Measurements from ENCODE around the gene P2RX4.
A peak's percentile ranks its signal among the peaks of the same experiment; 100 is the strongest.
"Not testable (repeated sequence)": the region's sequence is repeated elsewhere in the genome, so short reads cannot be mapped to it uniquely, and the experiment has no call there.

The P2RX4 gene

GRCh38 chr12:121209624-121210572, at the start of gene P2RX4:
P2RX4 (plus strand) TSS chr12:121210129; CDS start chr12:121210165, 36 bp downstream.
- peak; percentile 79 to 87 for DNase-seq (ENCODE audit: low read depth in 2 of 2)

- no peak for DNase-seq (ENCODE audit: low read depth in 2 of 2)
Measured at GRCh38 chr12:121162384-121162783, 47.5 kb upstream of the P2RX4 start.

- DNase-seq (ENCODE audit: low read depth in 2 of 2), result no peak
Measured at GRCh38 chr12:121162985-121163384, 46.9 kb upstream of the P2RX4 start.

- DNase-seq (ENCODE audit: low read depth in 2 of 2), result not testable (repeated sequence)
Measured at GRCh38 chr12:121164839-121165238, 45.1 kb upstream of the P2RX4 start.

- no peak for DNase-seq (ENCODE audit: low read depth in 2 of 2)
Measured at GRCh38 chr12:121165316-121165715, 44.6 kb upstream of the P2RX4 start.

GRCh38 chr12:121166356-121166755, 43.6 kb upstream of the P2RX4 start:
- no peak for DNase-seq (ENCODE audit: low read depth in 2 of 2)

- no peak for DNase-seq (ENCODE audit: low read depth in 2 of 2)
Measured at GRCh38 chr12:121167232-121167820, 42.6 kb upstream of the P2RX4 start.

GRCh38 chr12:121167951-121168350, 42.0 kb upstream of the P2RX4 start:
- DNase-seq (ENCODE audit: low read depth in 2 of 2), result no peak

GRCh38 chr12:121170151-121170550, 39.8 kb upstream of the P2RX4 start:
- DNase-seq (ENCODE audit: low read depth in 2 of 2), result no peak

GRCh38 chr12:121170611-121171260, 39.2 kb upstream of the P2RX4 start:
- no peak for DNase-seq (ENCODE audit: low read depth in 2 of 2)

GRCh38 chr12:121172145-121172544, 37.8 kb upstream of the P2RX4 start:
- no peak for DNase-seq (ENCODE audit: low read depth in 2 of 2)

GRCh38 chr12:121175383-121176119, 34.4 kb upstream of the P2RX4 start:
- no peak for DNase-seq (ENCODE audit: low read depth in 2 of 2)

- DNase-seq (ENCODE audit: low read depth in 2 of 2), result no peak
Measured at GRCh38 chr12:121176826-121177529, 33.0 kb upstream of the P2RX4 start.

- no peak for DNase-seq (ENCODE audit: low read depth in 2 of 2)
Measured at GRCh38 chr12:121181181-121181580, 28.7 kb upstream of the P2RX4 start.

- no peak for DNase-seq (ENCODE audit: low read depth in 2 of 2)
Measured at GRCh38 chr12:121182222-121182893, 27.6 kb upstream of the P2RX4 start.

GRCh38 chr12:121184425-121184824, 25.5 kb upstream of the P2RX4 start:
- DNase-seq (ENCODE audit: low read depth in 2 of 2), result no peak

- no peak for DNase-seq (ENCODE audit: low read depth in 2 of 2)
Measured at GRCh38 chr12:121184984-121185889, 24.7 kb upstream of the P2RX4 start.

- DNase-seq (ENCODE audit: low read depth in 2 of 2), result no peak
Measured at GRCh38 chr12:121186826-121187225, 23.1 kb upstream of the P2RX4 start.

GRCh38 chr12:121187501-121187900, 22.4 kb upstream of the P2RX4 start:
- DNase-seq (ENCODE audit: low read depth in 2 of 2), result no peak

- no peak for DNase-seq (ENCODE audit: low read depth in 2 of 2)
Measured at GRCh38 chr12:121188227-121188626, 21.7 kb upstream of the P2RX4 start.

Measured in stimulated activated CD4-positive, alpha-beta T cell treated with anti-CD3 and anti-CD28 coated beads, Interleukin-4, amount 100 ng/mL, for 48 hours (primary cell).